Transverse colon (tissue), 4 donors: ENCODE data around the gene CCNB3.

ENCODE experiments used
- CTCF ChIP-seq, 5 experiments: fragments of 200-600 bp in 3 of 5; fragments of 450-650 bp in 2 of 5; sonication (generic) in 3 of 5; IDR thresholded peaks; 1 replicate in 2 of 5; 2 replicates in 3 of 5; pipeline ENCODE4 v1.5.1; 2016 to 2017; ENCODE audit warnings: antibody characterized with exemption in 5 of 5, inconsistent platforms in 3 of 5, mild to moderate bottlenecking in 2 of 5, moderate library complexity in 1 of 5
- POLR2A ChIP-seq: fragments of 450-650 bp; IDR thresholded peaks from one replicate; pipeline ENCODE4 v1.6.1; 2016; ENCODE audit warnings: antibody characterized with exemption, mild to moderate bottlenecking, moderate library complexity
- POLR2AphosphoS5 ChIP-seq, 3 donors: sonication (generic); formaldehyde crosslinking; IDR thresholded peaks; one replicate each; pipeline ENCODE4 v1.6.1; 2016; ENCODE audit warnings: antibody characterized with exemption in 3 of 3

GRCh38 chrX:50204364-50204899 is at the start of gene CCNB3:
- TF ChIP-seq CTCF (IDR thresholded peaks at IDR 0.05), result peak; percentile 58 to 81 (median 63)
- TF ChIP-seq POLR2AphosphoS5 (IDR thresholded peaks at IDR 0.05), result peak in 2 of 3 donors; percentile 34 to 39
- TF ChIP-seq POLR2A, result peak; percentile 41
